Eye (tissue), 1 donor: Measurements from ENCODE around the gene TLE1.
"Not testable (repeated sequence)": the region's sequence is repeated elsewhere in the genome, so short reads cannot be mapped to it uniquely, and the experiment has no call there.

Experiments
- DNase-seq: peaks from one replicate; pipeline ENCODE4 v3.0.0-alpha.2; 2015

The TLE1 gene

DNA sequence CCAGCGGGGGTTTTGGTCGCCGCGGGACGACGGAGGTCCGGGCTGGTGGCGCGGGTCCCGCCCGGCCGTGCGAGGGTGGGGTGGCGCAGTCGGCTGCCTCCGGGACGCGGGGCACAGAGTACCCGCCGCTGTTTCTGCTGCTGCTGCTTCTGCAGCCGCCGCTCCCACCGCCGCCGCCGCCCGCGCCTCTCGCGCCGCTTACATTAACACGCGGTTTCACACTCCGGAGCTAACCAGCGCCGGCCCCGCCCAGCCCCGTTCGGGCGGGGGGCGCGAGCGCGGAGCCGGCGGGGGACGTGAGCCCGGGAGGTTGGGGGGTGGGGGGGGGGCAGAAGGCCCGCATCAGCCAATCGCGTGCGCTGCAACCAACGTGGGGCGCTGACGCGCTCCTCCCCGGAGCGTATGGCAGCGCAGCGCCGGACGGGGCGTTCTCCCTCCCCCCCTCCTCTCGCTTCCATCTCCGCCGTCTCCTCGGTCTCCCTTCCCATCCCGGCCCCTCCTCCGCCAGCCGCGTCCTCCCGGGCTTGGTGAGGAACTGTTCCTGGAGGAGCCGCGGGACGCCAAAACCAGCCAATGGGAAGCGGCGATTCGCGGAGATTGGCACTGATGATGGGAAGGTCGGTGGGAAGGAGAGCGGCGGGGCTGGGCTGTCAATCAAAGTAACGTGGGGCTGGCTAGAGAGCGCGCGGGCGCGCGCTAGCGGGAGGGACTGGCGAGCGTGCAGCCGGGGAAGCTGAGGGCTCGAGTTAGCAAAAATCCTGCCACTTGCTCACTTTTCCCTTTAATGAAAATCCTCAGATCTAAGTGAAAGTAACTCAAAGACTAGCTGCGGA is at the start of gene TLE1:
TSS of gene TLE1 (minus strand) at position 205 of the 833 bp plus-strand sequence. CDS start 1,307 bp downstream, outside the sequence.
- peak; percentile 100 for DNase-seq

DNA sequence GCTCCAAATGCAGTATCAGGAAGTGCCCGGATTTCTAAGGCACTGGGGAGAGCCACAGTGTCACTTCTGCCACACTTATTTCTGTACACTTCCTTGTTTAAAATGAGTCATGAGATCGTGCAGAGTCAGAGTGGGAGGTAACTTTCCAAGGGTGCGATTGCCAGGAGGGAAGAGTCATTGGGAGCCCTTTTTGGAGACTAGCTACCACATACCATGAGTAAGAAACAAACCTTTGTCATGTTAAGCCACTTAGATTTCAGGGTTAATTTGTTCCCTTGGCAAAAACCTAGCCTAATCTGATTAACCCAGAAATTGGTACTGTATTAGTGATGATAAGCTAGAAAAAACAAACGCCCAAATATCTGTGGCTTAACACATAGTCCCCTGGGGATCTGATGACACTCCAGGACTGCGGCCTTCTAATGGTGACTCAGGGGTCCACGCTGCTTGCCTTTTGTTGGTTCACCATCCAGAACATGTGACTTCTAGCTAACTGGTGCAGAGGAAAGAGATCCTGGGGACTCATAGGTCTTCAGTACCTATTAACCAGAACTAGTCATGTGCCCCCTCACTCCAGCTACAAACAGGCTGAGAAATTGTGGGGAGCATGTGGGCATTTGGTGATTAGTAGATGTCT is 48.6 kb upstream of the TLE1 start:
- DNase-seq, result no peak

DNA sequence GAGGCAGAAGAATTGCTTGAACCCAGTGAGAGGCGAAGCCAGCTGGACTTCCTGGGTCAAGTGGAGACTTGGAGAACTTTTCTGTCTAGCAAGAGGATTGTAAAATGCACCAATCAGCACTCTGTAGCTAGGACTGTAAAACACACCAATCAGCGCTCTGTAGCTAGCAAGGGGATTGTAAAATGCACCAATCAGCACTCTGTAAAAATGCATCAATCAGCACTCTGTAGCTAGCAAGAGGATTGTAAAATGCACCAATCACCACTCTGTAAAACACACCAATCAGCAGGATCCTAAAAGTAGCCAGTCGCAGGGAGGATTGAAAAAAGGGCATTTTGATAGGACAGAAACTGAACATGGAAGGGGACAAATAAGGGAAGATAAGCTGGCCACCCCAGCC is 41.2 kb upstream of the TLE1 start:
- DNase-seq, result not testable (repeated sequence)

DNA sequence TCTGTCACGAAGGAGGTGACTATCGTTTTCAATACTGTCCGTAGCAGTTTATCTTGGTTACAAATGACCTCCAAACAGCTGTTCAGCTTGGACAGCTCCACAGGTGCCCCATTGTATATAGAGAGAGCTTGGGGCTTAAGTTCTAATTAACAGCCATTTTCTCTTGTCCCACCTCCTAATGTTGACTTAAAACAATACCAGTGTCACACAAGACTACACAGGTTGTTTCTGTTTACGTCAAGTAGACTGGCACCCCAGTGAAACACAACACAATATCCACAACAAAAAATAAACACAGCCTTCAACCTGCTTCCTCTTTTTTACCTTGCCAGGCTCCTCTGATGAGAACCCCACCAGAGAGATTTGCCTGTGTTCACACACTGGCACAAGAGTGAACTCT is 39.8 kb upstream of the TLE1 start:
- DNase-seq, result peak; percentile 20

DNA sequence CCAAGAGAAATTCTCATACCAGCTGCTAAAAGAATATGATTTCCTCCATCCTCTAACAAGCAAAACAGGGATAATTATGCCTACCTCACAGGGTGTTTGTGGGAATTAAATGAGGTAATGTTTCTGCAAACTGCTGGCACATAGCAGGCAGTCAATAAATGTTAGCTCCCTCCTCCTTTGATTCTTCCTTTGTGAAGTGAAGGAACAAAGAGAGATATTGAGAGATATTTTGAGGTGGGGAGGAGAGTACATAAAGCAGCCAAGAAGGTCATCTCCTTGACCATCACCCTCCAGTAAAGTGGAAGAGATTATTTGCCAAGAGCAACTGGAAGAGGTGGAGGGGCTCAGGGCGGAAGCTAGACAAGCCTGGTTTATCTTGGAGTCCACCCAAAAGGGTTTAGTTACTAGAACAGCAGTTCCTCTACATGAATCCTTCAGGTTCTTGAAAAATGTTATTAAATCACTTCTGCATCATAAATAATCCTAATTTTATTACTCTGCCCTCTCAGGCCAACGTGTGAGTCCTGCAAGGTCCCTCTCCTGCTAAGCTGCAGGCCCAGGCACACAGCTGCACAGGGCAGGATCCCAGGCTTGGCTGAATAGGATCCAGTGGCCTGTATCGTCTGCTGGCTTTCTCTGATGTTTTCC is 35.0 kb upstream of the TLE1 start:
- peak; percentile 62 for DNase-seq

DNA sequence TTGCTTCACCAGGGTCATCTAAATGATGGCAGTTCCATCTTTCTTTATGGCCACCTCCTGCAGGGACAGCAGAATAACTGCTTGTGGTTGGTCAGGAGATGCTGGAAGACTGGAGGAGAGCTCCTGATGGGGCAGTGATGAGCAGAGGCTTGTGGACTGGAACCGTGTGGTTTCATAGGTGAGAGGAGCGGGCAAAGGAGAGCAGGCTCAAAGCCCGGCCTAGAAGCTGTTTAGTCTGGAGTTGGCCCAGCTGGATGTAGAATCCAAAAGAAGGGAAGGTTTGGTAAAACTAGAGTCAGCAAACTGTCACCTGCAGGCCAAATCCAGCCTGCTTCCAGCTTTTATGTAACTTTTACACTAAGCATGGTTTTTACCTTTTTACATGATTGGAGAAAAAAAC is 32.9 kb upstream of the TLE1 start:
- DNase-seq, result no peak

DNA sequence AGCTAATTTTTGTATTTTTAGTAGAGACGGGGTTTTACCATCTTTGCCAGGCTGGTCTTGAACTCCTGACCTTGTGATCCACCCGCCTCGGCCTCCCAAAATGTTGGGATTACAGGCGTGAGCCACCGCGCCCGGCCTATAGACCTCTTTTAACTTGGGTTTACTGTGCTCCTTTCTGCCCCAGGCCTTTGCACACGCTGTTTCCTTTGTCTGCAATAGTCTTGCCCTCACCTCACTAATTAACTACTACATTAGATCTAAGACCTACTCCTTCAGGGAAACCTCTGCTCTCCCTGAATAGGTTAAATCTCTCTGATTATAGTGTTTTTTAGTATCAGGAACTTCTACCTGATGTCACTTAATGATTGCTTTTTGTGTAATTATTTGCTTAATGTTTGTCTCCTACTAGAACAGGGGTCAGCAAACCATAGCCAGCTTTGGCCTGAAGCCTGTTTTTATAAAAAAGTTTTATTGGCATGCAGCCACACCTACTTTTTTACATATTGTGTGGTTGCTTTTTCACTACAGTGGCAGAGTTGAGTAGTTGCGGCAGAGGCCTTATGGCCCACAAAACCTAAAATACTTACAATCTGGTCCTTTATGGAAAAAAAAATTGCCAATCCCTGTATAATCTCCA is 31.2 kb upstream of the TLE1 start:
- no peak for DNase-seq

DNA sequence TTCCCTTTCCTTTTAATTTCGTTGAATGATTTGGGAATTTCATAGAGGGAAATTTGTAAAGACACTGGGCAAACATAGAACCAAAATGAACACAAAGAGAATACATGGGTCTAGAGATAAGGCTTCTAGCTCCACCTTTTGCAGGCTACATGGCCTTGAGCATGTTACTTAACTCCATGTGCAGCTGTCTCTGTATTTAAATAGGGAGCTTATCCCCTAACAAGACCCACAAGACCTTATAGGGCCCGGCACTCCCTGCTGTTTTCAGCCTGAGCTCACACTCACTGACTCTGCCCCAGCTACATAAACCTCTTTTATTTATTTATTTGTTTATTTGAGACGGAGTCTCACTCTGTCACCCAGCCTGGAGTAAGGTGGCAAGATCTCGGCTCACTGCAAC is 30.6 kb upstream of the TLE1 start:
- no peak for DNase-seq

DNA sequence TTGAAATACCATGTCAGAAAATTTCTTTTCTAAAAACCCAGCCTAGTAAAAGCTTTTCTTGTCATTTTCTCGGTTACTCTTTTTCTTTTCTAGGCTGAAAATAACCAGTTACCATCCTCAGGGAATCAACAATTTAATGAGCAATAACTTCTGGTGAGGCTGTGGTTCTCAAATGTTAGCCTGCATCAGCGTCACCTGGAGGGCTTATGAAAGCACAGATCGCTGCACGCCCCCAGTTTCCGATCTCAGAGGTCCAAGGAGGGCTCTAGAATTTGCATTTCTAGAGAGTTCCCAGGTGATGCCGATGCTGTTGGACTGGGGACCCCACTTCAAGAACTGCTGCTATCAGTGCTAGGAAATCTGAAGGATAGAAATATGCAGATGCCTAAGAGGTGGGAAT is 28.9 kb upstream of the TLE1 start:
- DNase-seq, result no peak

DNA sequence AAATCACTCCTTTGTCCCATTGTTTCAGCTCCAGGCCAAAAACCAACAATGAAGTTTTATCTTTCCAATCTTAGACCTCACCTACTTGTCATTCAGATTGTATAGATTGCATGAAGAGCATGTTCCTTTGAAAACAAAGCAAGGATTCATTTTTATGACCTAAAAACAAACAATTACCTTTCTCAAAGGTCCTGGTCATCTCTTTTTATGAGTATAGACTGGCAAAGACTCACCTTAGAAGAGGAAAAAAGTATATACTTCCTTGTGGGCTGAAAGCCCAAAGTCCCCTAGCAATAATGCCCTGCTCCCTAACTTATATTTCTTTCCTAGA is 28.4 kb upstream of the TLE1 start:
- no peak for DNase-seq

DNA sequence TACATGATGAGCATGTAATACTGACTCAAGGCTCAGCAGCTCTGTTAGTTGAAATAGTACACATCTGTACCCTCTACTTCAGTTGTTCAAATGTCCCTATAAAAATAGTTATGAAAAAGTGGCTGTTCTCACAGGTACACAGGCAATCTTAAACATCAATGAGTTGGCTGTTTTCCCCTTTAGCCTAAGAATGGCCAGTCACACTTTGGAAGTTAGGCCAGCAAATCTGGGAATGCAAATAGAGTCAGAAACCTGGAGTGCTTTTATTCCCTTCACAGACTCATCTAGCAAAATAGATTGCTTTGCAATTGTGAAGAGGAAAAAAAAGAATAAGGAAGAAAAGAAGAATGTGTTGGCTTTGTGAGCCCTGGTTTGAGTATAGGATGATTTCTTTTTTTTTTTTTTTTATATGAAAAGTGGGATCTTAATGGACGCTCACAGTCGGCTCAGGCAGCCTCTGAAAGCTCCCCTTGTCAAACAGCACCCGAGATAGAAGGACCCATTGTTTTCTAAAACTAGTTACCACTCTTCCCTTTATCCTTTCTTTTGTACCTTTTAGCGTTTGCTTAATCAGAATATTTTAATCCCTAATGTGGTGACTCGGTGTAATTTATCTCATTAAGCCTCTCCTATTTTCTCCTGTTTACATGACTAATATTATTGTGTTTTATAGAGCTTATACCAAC is 27.9 kb upstream of the TLE1 start:
- DNase-seq, result no peak

DNA sequence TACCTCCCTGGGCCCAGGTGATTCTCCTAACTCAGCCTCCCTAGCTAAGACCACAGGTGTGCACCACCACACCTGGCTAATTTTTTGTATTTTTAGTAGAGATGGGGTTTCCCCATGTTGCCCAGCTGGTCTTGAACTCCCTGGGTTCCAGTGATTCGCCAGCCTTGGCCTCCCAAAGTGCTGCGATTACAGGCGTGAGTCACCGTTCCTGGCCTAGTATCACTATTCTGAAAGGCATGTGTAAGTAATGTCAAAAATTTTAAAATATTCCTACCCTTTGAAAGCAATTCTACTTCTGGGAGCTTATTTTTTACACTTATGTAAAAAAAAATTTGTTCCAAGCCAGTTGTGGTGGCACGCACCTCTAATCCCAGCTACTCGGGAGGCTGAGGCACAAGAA is 27.1 kb upstream of the TLE1 start:
- DNase-seq, result no peak

DNA sequence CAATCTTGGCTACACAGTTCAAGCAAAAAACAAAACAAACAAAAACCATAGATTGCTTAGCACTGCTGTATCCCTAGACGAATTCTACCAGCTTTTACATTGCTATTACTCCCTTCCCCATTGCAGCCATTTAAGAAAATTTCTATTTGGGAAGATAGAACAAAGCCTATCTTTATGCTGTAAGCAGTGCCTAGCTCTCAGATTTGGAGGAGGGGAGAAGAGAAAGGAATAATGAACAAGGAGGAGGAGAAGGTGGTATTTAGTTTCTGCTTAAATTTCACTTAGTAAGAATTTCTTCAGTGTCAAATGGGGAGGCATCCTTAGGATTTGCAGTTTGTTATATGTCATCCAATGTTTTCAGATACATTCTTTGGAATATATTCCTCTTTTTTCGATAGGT is 16.2 kb upstream of the TLE1 start:
- no peak for DNase-seq

DNA sequence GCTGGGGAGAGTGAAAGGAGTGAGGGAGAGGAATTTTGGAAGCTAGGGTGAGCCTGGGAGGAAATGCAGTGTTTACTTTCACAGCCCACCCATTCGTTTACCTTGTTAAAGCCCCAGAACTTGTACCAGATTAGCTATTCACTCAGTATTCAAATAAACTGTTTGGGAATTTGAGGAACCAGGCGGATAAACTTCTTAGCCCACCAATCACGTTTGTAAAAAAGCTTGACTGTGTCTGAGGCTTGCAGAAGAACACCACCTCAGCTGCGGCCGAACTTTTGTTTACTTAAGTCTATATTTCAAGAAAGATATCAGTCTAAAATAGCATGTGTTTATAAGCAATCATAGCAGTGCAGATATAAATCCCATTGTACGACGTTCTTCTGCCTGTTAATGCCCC is 5.2 kb upstream of the TLE1 start:
- DNase-seq, result no peak

DNA sequence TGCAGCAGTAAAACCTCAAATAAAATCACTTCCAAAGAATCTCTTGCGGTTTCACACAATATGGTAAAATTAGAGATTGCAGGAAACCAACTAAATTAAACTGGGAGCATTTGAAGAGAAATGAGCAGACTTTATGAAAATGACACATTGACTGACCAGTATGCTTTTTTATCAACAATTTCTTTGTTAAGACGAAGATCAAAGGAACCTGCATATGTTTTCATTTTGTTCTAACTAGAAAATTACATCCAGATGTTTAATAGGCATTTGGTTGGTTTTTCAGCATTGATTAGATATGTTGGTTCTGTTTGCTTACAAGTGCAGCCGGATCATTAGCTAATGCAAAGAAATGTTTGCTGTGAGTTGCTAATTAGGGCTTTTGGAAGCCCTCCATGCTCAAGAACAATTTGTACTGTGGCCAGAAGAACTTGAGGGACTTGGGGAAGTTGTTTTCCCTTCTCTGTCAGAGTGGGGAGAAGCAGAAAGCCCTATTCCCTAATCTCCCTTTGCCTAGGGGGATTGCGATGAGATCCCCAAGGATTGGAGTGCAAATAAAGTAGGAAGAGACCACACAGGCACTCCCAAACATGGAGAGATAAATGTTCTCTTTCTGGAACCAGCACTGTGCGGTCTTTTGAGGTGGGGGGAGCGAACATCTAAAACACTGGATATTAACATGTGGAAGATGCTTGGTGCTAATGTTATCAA is 4.5 kb upstream of the TLE1 start:
- no peak for DNase-seq

DNA sequence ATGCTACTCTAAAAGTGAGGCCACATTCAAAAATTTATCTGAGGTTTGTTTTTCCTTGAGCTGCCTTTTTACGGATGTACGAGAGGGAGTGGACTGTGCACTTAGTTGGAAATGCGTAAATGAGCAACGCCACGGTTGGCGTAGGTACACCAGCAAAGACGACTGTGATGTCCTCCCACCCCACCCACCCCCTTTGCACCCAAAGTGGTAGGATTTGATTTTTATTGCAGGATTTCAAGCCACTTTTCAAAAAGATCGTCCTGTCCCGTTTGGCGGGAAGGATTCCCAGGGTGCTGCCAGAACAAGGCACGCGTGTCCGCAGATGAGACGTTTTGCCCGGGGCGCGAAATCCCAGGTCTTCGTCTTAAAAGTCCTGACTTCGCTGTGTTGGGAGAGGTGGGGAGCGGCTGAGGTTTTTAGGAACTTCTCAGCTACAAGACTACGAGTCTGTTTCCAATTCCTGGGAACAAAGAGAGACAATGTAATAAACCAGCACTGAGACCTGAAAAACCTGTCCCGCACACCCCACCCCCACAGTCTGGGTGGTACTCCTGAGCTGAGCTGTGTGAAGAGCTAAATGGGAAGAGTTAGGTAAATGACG is 1.0 kb upstream of the TLE1 start:
- peak; percentile 77 for DNase-seq

DNA sequence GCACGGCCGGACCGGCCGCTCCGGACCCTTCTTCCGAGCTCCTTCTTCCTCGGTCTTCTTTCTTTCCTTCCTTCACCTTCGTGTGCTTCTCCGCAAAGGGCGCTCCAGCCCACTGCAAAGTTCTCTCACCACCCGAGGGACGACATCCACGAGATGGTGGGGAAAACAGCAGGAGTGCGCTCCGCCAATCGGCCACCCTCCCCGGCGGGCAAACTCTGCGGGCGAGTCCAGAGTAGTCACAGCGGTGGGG is 329 bp downstream of the TLE1 start:
- DNase-seq, result not testable (repeated sequence)

DNA sequence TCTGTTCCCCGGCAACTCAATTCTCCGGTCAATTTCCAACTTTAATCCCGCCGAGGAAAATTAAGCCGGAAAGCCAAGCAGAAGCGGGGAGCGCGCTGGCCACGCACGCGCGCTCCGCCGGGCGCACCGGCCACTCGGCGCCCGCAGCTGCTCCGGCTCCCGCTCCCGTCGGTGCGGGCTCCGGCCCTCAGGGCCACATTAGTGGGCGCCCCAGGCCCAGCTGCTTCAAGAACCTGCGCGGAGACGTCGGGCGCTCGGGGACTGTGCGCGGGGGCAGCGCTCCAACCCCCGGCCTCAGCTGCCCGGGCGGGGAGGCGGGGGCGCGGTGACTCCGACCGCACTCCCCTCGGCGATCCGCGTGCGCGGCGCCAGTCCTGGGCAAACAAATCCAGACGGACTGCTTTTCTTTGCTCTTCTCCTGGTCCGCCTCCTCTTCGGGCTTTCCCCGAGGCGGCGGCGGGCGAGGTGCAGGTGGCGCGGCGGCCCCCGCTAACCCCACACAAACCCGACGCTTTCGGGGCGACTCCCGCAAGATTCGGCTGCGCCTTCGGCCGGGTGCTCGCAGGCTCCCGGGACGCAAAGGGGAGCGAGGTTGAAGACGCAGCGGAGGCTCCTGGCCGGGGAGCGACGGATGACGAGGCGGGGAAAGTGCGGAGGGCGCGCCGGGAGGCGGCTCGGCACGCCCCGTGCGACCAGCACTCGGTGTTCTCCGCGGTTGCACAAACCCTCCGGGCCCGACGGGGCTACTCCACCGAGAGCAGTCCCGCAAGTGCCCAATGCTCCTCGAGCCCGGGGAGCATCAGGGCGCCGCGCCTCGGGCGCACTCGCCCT is 870 bp downstream of the TLE1 start:
- peak; percentile 79 for DNase-seq

DNA sequence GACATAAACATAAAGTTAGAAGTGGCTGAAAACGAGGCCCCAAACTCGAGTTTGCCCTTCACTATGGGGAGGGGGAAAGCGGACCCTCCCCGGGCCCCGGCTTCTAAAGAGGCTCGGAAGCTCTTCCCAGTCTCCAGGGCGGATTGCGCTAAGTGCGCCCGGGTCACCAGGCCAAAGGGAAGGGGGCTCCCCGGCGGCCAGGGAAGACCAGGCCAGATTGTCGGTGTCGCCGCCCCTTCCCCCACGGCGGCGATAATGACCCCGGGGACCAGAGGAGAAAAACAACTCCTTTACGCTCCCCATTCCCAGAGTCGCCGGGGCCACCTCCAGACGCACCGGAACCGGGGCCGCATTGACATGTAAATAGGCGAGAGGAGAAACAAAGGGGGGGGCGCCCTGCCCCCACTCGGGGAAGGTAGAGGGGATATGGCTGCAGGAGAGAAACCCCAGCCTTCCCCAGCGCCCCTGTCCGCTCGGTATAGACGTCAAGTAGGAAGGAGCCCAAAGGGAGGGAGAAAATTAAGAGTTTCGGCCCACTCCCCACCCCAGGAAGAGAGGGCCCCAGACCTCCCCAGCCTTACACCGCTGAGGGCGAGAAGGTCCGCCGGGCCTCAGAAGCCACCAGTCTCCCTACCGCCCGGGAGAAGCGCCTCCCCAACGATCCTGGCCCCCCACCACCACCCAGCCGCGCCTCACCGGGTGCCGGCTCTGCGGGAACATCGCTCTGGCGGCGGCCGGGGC is 1.7 kb downstream of the TLE1 start:
- peak; percentile 83 for DNase-seq
